Choroid plexus epithelial cell (primary cell): ENCODE results near the gene KIF6.
A peak's percentile ranks its signal among the peaks of the same experiment; 100 is the strongest.
"Not testable (repeated sequence)": the region's sequence is repeated elsewhere in the genome, so short reads cannot be mapped to it uniquely, and the experiment has no call there.

ENCODE experiments used
- DNase-seq: peaks from one replicate; pipeline ENCODE4 v3.0.0-alpha.2; 2010; ENCODE audit warnings: low read depth
- H3K4me3 ChIP-seq: 2 replicates; pipeline ENCODE4 v1.5.1; 2011; ENCODE audit warnings: low read depth, mild to moderate bottlenecking, control low read depth, low read length, moderate library complexity
- TF ChIP-seq, protein P1 (sequence below): conservative IDR thresholded peaks from 2 replicates; pipeline ENCODE4 v1.5.1; 2011; ENCODE audit warnings: low read depth, mild to moderate bottlenecking, control low read depth, inconsistent platforms, low read length, moderate library complexity

The KIF6 gene

GRCh38 chr6:39684790-39685488 lies 40.3 kb downstream of the KIF6 start:
- peak; percentile 30 for DNase-seq
- H3K4me3 ChIP-seq, result no peak overlapping the region
- TF ChIP-seq, protein P1, sequence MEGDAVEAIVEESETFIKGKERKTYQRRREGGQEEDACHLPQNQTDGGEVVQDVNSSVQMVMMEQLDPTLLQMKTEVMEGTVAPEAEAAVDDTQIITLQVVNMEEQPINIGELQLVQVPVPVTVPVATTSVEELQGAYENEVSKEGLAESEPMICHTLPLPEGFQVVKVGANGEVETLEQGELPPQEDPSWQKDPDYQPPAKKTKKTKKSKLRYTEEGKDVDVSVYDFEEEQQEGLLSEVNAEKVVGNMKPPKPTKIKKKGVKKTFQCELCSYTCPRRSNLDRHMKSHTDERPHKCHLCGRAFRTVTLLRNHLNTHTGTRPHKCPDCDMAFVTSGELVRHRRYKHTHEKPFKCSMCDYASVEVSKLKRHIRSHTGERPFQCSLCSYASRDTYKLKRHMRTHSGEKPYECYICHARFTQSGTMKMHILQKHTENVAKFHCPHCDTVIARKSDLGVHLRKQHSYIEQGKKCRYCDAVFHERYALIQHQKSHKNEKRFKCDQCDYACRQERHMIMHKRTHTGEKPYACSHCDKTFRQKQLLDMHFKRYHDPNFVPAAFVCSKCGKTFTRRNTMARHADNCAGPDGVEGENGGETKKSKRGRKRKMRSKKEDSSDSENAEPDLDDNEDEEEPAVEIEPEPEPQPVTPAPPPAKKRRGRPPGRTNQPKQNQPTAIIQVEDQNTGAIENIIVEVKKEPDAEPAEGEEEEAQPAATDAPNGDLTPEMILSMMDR, result no peak

DNA sequence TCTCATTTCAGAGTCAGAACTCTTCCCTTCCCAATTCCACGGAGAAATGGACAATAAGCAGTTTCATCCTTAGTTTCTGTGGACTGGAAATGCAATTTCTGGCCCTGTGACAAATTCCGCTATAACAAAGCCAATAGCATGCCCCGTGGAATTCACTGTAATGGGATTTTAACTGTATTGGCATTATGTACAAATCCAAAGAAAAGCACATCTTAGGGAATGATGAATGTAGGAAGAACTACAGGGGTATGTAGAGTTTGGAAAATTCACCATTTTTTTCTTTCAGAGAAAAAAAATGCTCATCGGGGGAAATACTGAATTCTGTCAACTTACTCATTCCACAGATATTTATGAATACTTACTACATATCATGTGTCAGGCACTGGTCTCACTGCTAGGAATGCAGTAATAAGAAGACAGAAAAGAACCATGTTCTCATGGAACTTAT lies 43.5 kb downstream of the KIF6 start:
- H3K4me3 ChIP-seq, result no peak overlapping the region
- DNase-seq, result peak; percentile 79
- TF ChIP-seq, protein P1, result no peak

DNA sequence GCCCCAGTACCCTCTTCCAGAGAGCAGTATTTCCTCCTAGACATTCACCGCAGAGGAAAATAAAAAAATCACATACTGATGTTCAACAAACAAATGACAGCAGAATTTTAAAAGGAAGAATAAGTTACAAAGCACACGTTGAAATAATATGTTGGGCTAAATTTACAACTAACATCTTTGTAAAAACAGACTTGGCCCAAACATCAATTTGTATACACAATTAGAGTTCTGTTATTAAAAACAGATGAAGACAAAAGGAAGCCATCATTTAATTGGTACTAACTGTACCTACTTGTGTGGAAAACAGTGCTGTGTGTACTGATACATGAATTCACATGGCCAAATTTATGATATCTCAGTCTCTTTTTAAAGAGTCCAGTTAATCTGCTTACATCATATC lies 46.3 kb downstream of the KIF6 start:
- TF ChIP-seq, protein P1, result no peak
- no peak for DNase-seq
- no peak overlapping the region for H3K4me3 ChIP-seq

GRCh38 chr6:39677318-39677717 lies 47.9 kb downstream of the KIF6 start:
- not testable (repeated sequence) for DNase-seq, H3K4me3 ChIP-seq

DNA sequence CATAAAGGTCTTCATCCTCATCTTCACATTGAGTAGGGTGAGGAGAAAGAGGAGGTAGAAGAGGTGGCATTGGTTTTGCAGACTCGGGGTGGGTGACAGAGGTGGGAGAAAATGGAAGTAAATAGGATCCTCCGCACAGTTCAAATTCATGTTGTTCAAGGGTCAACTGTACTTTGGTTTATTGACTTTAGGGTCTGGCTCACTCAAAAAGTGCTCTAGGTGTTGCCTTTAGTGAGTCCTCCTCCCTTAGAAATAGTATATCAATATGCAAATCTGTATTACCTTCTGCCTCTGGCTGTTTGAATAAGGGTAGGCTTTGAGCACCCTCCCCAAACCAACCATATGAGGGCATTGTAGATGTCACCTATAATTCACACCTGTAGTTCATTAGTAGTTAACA lies 54.7 kb downstream of the KIF6 start:
- TF ChIP-seq, protein P1, result no peak
- no peak overlapping the region for H3K4me3 ChIP-seq
- DNase-seq, result no peak

DNA sequence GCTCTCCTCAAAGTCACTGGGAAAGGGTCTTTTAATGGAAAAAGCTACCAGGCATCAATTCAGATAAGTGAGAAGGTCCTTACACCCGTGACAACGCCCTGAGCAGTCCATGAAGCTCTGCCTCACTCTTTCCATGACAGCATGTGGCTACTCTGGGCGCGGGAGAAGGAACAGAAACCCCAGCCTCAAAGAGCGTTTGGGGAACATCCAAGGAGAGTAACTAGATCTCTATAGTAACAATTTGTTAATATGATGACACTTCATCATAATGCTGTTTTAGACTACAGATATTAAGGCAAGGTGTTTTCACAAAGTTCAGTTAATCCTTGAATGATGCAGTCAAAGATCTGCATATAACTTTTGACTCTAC lies 55.2 kb downstream of the KIF6 start:
- TF ChIP-seq, protein P1, result no peak
- DNase-seq, result peak; percentile 8

DNA sequence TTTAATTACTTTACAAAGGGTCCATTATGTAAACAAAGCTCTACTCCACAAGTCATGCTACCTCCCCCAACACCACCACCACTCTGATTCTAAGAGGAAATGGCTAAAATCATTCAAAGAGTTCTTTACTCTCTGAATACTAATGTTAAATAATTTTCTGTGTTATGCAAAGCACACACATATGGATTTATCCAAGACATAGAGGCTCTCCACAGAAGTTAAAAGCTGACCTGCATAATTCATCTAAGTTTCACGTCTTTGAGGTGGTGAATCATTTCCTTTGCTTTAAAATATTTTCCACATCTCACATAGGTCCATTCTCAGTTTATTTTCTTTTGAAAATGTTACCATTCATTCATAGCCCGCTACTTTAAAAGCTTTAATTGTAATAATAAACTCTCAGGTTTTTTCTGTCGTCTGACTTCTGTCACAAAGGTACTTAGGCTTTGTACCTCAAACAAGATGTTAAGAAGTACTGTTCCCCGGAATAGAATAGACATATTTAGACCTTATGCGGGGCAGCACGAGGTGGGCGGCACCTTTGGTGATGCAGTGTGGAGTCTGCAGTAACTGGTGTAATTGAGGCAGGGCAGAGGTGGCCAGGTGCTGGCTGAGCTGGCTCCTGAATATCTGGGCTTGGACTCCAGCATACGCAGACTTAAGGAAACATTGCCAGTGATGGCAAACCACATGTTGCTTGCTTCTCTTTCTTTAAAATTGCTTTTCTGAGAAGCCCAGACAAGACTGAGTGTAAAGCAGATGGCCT lies 55.8 kb downstream of the KIF6 start:
- peak; percentile 66 for DNase-seq
- TF ChIP-seq, protein P1, result no peak
- H3K4me3 ChIP-seq, result no peak overlapping the region

More for the DNA sequence above, 55.2 kb downstream of the KIF6 start:
- H3K4me3 ChIP-seq, result no peak overlapping the region
